ENCODE data around the gene TBC1D7. TPM values are rescaled to one million over a fixed set of nuclear protein-coding genes. Genes with fewer than 3 reads are reported as not detected.

TBC1D7 gene
- total and polyA plus RNA-seq, 10 of the 15 experiments (the other 5 are each of a cell fraction or from before 2014, with no cell fraction given) = 20.1 to 65.9 (median 31.3) TPM

DNA sequence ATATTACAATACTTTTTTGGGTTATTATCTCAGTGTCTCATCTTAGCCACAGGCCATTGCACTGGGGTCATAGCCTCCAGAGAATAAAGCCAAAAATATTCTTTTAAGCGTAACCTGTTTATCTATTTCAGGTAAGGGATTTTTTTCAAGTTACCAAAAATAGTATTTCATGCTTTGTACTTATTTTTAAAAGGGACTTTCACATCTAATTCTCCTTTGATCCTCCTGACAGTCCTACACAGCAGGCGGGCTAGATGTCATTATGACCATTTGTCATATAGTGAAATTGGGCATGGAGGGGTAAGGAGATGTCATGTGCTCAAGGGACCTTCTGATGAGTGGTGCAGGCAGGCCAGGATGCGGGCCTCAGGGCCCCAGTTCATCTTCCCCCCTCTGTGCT, 68.9 kb downstream of the TBC1D7 start (continued):
- TF ChIP-seq, protein P1, sequence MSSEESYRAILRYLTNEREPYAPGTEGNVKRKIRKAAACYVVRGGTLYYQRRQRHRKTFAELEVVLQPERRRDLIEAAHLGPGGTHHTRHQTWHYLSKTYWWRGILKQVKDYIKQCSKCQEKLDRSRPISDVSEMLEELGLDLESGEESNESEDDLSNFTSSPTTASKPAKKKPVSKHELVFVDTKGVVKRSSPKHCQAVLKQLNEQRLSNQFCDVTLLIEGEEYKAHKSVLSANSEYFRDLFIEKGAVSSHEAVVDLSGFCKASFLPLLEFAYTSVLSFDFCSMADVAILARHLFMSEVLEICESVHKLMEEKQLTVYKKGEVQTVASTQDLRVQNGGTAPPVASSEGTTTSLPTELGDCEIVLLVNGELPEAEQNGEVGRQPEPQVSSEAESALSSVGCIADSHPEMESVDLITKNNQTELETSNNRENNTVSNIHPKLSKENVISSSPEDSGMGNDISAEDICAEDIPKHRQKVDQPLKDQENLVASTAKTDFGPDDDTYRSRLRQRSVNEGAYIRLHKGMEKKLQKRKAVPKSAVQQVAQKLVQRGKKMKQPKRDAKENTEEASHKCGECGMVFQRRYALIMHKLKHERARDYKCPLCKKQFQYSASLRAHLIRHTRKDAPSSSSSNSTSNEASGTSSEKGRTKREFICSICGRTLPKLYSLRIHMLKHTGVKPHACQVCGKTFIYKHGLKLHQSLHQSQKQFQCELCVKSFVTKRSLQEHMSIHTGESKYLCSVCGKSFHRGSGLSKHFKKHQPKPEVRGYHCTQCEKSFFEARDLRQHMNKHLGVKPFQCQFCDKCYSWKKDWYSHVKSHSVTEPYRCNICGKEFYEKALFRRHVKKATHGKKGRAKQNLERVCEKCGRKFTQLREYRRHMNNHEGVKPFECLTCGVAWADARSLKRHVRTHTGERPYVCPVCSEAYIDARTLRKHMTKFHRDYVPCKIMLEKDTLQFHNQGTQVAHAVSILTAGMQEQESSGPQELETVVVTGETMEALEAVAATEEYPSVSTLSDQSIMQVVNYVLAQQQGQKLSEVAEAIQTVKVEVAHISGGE (CRISPR knock-in tag; IDR thresholded peaks at IDR 0.05) = no peak
- TF ChIP-seq RB1 (IDR thresholded peaks at IDR 0.05; ENCODE audit: borderline replicate concordance) (peak; percentile 57; the same call in 1 of the 2 replicates), MTA3 (IDR thresholded peaks at IDR 0.05; ENCODE audit: borderline replicate concordance, low read length) (peak; percentile 99), DPF2 (IDR thresholded peaks at IDR 0.05) (peak; percentile 87), TCF7 (IDR thresholded peaks at IDR 0.05; ENCODE audit: borderline replicate concordance) (peak; percentile 99), NFYA (IDR thresholded peaks at IDR 0.05; ENCODE audit: borderline replicate concordance, low read depth, low read length) (no peak), NFXL1 (IDR thresholded peaks at IDR 0.05; ENCODE audit: borderline replicate concordance) (no peak), RAD21 (IDR thresholded peaks at IDR 0.05; ENCODE audit: insufficient read depth, low read depth, low read length) (peak; percentile 18; the same call in 1 of the 2 replicates), SUPT20H (IDR thresholded peaks at IDR 0.05; ENCODE audit: borderline replicate concordance, control insufficient read depth, low read depth, low read length) (no peak), POU2F2 (IDR thresholded peaks at IDR 0.05; ENCODE audit: borderline replicate concordance, low read depth, low read length) (no peak), IKZF2 (IDR thresholded peaks at IDR 0.05) (peak; percentile 92 to 95), MEF2B (IDR thresholded peaks at IDR 0.05; ENCODE audit: partially characterized antibody, poor library complexity, severe bottlenecking) (peak; percentile 100), GABPA (IDR thresholded peaks at IDR 0.05; ENCODE audit: low read depth) (0 out of 2 replicates have a peak, but pooled peaks have one; percentile 53), NFIC (IDR thresholded peaks at IDR 0.05; ENCODE audit: low read depth, low read length) (peak; percentile 100), WRNIP1 (IDR thresholded peaks at IDR 0.05; ENCODE audit: borderline replicate concordance, low read depth, low read length) (no peak), SIN3A (IDR thresholded peaks at IDR 0.05; ENCODE audit: low read depth, low read length) (no peak), SREBF1 (IDR thresholded peaks at IDR 0.05; ENCODE audit: low read length) (no peak), FOXM1 (IDR thresholded peaks at IDR 0.05; ENCODE audit: low read depth, low read length) (peak; percentile 100), HDAC6 (IDR thresholded peaks at IDR 0.05; ENCODE audit: unreplicated experiment) (no peak)
- TF ChIP-seq, protein P2, sequence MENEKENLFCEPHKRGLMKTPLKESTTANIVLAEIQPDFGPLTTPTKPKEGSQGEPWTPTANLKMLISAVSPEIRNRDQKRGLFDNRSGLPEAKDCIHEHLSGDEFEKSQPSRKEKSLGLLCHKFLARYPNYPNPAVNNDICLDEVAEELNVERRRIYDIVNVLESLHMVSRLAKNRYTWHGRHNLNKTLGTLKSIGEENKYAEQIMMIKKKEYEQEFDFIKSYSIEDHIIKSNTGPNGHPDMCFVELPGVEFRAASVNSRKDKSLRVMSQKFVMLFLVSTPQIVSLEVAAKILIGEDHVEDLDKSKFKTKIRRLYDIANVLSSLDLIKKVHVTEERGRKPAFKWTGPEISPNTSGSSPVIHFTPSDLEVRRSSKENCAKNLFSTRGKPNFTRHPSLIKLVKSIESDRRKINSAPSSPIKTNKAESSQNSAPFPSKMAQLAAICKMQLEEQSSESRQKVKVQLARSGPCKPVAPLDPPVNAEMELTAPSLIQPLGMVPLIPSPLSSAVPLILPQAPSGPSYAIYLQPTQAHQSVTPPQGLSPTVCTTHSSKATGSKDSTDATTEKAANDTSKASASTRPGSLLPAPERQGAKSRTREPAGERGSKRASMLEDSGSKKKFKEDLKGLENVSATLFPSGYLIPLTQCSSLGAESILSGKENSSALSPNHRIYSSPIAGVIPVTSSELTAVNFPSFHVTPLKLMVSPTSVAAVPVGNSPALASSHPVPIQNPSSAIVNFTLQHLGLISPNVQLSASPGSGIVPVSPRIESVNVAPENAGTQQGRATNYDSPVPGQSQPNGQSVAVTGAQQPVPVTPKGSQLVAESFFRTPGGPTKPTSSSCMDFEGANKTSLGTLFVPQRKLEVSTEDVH (IDR thresholded peaks at IDR 0.05; ENCODE audit: low read depth, partially characterized antibody) = peak; percentile 45
- TF ChIP-seq, protein P3, sequence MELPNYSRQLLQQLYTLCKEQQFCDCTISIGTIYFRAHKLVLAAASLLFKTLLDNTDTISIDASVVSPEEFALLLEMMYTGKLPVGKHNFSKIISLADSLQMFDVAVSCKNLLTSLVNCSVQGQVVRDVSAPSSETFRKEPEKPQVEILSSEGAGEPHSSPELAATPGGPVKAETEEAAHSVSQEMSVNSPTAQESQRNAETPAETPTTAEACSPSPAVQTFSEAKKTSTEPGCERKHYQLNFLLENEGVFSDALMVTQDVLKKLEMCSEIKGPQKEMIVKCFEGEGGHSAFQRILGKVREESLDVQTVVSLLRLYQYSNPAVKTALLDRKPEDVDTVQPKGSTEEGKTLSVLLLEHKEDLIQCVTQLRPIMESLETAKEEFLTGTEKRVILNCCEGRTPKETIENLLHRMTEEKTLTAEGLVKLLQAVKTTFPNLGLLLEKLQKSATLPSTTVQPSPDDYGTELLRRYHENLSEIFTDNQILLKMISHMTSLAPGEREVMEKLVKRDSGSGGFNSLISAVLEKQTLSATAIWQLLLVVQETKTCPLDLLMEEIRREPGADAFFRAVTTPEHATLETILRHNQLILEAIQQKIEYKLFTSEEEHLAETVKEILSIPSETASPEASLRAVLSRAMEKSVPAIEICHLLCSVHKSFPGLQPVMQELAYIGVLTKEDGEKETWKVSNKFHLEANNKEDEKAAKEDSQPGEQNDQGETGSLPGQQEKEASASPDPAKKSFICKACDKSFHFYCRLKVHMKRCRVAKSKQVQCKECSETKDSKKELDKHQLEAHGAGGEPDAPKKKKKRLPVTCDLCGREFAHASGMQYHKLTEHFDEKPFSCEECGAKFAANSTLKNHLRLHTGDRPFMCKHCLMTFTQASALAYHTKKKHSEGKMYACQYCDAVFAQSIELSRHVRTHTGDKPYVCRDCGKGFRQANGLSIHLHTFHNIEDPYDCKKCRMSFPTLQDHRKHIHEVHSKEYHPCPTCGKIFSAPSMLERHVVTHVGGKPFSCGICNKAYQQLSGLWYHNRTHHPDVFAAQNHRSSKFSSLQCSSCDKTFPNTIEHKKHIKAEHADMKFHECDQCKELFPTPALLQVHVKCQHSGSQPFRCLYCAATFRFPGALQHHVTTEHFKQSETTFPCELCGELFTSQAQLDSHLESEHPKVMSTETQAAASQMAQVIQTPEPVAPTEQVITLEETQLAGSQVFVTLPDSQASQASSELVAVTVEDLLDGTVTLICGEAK (IDR thresholded peaks at IDR 0.05; ENCODE audit: borderline replicate concordance) = no peak; the same call in 1 of the 2 replicates

Measured in GM12878 (cell line).